Stimulated activated CD4-positive, alpha-beta T cell treated with anti-CD3 and anti-CD28 coated beads, Interleukin-12 subunit alpha, Interleukin-12 subunit beta, amount 100 ng/mL, for 48 hours (primary cell): Measurements from ENCODE around the gene KRTAP5-1.

Experiments used
- DNase-seq, 3 donors: peaks; one replicate each; pipeline ENCODE4 v3.0.0-alpha.2; 2020; ENCODE audit warnings: low read depth in 2 of 3, low spot score in 1 of 3

Gene KRTAP5-1

GRCh38 chr11:1572197-1573076 lies 12.6 kb downstream of the KRTAP5-1 start, which contains the start of gene DUSP8:
TSS of gene DUSP8 (minus strand) at chr11:1572271. CDS start at chr11:1565826, 6,445 bp downstream.
- DNase-seq, result peak; percentile 75 to 87 (median 85)

DNA sequence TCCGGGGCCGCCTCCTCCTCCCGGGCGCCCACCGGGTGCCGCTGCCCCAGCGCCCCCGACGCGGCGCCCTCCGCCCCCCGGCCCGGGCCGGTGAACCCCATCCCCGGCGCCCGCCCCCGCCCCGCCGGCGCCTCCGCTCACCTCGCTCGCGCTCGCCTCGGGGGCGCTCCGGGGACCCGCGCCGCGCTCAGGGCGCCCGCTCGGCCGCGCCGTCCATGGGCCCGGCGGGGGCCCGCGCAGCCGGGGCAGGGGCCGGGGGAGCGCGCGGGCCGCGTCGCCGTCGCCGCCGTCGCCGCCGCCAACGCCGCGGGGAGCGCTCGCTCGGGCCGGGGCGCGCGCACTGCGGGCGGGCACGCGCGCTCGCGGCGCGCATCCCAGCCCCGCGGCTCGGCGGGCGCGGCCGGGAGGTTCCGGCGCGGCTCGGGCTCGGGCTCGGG lies 13.3 kb downstream of the KRTAP5-1 start:
- DNase-seq, result no peak

GRCh38 chr11:1570896-1571759 lies 14.0 kb downstream of the KRTAP5-1 start:
- no peak for DNase-seq

GRCh38 chr11:1570531-1570895 lies 14.6 kb downstream of the KRTAP5-1 start:
- DNase-seq, result no peak

- no peak for DNase-seq
Observed at GRCh38 chr11:1570001-1570453, 15.1 kb downstream of the KRTAP5-1 start.

DNA sequence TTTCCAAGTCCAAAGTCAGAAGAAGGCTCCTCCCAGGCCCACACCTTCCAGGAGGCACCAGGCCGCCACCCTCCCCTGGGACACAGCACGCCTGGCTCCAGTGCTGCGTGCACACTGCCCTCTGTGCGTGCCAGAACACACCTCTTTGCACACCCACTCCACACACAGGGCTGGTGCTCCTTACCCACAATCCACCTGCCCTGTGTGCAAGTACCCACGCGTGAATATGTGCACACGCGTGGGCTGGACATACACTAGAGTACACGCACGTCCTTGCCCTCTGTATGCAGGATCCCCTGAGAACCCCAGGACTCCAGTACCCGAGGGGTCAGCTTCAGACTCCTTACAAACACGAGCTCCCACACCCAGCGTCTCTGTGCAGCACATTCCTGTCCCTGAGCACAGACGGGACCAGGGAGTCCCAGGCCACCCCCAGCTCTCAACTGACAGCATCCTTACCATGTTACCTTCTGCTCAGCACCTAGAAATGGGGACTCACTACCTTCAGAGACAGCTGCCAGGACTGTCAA lies 15.8 kb downstream of the KRTAP5-1 start:
- no peak for DNase-seq

DNA sequence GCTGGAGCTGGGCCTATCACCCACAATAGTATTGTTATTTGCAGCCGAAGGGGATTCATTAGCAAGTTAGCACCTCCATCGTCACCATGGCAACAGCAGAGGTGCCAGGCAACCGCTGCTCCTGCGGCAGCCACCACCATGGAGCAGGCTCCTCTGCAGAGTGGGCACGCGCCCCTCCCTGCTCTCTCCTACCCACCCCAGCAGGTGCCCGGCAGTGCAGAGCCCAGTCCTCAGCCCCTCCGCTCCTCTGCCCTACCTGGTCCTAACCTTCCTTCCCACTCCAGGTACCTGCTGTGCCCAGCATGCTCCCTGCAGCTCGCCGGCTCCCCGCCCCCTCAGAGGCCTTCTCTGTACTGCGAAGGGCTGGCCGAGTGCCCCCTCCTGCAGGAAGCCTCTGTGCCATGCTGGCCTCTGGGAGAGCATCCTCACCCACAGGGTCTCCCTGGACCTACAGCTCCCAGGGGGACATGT lies 16.6 kb downstream of the KRTAP5-1 start:
- DNase-seq, result no peak

DNA sequence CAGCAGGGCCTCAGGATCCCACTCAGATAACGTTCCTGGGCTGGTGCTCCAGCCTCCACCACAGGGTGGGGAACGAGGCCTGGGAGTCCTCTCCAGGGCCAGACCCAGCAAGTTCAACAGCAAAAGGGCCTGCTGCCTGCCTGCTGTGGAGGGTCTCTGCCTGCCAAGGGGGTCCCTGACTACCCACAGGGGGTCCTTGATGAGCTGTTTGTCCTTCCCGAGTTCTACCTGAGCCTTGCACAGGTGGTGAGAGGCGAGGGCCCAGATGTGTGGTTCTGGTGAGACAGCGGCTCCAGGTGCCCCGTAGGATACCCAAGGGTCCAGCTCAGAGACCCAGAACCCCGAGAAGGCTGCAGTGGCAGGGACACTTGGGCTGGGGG lies 17.4 kb downstream of the KRTAP5-1 start:
- DNase-seq, result no peak

GRCh38 chr11:1567052-1567720 lies 17.9 kb downstream of the KRTAP5-1 start:
- no peak for DNase-seq

DNA sequence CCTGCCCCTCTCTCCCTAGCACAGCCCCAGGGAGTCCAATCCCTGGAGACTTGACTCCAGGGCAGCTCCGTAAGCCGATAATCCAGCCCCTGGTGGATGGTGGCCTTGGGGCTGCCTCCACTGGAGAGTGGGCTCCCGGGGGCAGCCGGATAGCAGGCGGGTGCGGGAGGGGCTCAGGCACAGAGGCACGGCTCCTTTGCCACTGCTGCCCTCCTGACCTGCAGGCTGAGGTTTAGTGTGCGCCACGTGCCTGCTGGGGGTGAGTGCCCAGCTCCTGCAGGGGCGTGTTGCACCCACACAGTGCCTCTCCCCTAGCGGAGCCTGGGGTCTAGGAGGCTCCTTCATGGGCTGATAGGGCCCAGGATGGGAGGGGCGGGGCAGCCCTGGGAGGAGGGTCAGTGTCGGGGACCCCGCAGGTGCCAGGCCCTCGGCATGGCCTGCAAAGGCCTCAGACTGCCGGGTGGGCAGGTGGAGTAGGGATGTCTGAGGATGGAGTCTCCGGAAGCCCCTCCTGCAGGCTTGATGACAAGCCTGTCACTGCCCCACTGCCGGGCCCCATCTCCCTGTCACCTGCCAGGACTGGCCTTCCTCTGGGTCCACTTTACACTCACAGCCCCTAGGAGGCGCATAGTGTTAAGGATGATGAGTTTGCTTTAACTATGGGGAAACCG lies 18.6 kb downstream of the KRTAP5-1 start:
- no peak for DNase-seq

DNA sequence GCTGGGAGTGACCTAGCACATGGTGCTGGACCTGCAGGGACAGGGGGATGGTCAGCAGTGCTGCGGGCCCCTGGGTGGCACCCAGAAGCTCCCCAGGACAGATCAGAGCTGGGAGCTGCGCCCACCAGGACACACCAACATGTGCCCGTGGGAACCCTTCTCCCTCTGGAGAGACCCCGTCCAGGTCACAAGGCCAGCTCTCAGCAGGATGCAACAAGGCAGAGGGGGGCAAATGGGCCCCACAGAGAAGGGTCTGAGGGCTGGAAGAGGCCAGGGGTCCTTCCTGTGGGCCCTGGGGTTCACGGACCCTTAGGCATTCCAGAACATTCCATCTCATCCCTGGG lies 19.2 kb downstream of the KRTAP5-1 start:
- no peak for DNase-seq

DNA sequence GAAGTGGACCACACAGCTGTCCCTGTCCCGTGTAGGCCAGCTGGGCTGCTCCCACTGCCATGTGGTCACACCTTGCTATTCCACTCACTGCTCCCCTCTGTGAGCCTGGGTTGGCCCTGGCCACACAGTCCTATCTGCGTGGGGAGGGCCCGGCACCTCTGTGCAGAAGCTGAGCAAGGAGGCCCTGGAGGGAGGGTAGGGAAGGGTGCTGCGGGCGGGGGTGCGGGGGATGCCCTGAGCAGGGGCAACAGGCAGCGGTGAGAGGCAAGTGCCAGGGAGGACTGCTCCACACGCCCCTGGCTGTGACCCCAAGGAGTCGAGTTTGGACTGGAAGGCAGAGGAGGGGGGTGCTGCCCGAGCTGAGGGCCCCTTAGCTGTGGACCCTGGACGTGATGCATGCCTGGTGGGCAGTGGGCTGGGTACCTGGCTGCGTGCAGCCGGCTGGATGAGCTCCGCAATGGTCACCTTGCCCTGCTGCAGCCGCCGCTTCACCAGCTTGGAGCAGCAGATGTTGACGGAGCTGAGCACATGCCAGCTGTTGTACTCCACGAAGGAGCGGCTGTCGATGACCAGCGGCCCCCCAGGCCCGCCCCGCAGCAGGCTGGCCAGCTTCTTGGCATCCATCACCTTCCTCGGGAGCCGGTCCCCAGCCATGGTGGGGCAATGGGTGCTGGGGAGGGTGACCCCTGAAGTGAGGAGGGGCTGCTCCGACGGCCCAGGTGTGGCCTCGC lies 19.7 kb downstream of the KRTAP5-1 start:
- DNase-seq, result no peak

- no peak for DNase-seq
Observed at GRCh38 chr11:1564535-1565172, 20.4 kb downstream of the KRTAP5-1 start.

- DNase-seq, result no peak
Observed at GRCh38 chr11:1563697-1564534, 21.2 kb downstream of the KRTAP5-1 start.

- DNase-seq, result no peak
Observed at GRCh38 chr11:1563149-1563638, 21.9 kb downstream of the KRTAP5-1 start.

DNA sequence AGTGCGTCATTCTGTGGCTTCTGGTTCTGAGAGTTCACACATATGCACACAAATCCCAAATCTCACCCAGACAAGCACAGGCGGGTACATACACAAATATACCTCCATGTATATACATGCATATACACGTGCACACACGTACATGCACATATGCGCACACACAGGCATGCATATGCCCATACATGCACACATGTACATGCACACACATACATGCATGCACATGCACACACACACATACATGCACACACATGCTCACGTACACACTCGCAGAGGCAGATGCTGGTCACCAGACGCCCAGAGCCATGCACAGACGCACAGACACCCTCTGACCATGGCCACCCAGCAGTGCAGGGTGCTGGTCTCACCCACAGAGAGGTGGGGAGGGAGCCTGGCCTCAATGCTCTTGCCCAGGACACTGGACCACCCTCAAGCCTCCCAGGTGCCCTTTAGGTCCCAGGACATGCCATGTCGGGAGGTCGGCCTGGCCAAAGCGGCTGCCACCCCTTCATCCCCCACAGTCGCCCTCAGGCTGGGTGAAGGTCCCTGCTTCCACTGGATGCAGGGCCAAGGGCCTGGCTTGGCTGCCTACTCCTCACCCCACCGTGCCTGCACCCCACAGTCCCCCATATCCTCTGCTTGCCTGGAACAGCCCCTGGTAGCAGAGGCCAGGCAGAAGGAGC lies 22.5 kb downstream of the KRTAP5-1 start:
- no peak for DNase-seq

DNA sequence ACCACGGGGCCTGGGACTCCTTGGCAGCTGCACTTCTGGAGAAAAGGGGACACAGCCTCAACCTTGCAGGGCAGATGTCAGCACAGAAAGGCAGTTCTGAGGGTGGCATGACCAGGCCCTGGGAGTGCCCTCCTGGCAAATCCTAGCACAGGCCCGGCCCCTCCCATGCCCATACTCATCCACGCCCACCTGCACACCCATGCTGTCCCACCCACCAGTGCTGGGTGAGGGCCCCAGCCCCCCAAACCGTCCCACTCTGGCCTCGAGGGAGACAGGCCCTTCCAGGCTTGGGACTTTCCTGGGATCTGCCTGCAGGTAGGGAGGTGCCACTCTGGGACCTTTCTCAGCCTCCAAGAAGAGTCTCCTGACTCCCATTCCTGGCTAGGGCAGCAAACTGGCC lies 23.1 kb downstream of the KRTAP5-1 start:
- no peak for DNase-seq

- DNase-seq, result no peak
Observed at GRCh38 chr11:1561266-1561665, 23.8 kb downstream of the KRTAP5-1 start.
